Memory B cell (primary cell): ENCODE measurements around the gene C5.

Experiments
- ATAC-seq: fragments of 150-1000 bp; cut with Tn5 transposase; 2 replicates; pipeline ENCODE4 v1.10.0; 2021; ENCODE audit warnings: low read depth, mild to moderate bottlenecking, moderate library complexity
- DNase-seq, 2 donors: peaks; one replicate each; pipeline ENCODE4 v3.0.0; 2022; ENCODE audit warnings: low spot score in 2 of 2
- H3K27ac Mint-ChIP-seq: one replicate; pipeline ENCODE4 v1.8.0; 2022; ENCODE audit warnings: mild to moderate bottlenecking, moderate library complexity, mixed read lengths
- H3K27me3 Mint-ChIP-seq: one replicate; pipeline ENCODE4 v1.8.0; 2022; ENCODE audit warnings: mixed read lengths
- H3K36me3 Mint-ChIP-seq: one replicate; pipeline ENCODE4 v1.8.0; 2022; ENCODE audit warnings: mild to moderate bottlenecking, mixed read lengths
- H3K4me1 Mint-ChIP-seq: one replicate; pipeline ENCODE4 v1.8.0; 2022; ENCODE audit warnings: mixed read lengths
- H3K4me3 Mint-ChIP-seq: one replicate; pipeline ENCODE4 v1.8.0; 2022; ENCODE audit warnings: mild to moderate bottlenecking, moderate library complexity, mixed read lengths
- H3K9me3 Mint-ChIP-seq: one replicate; pipeline ENCODE4 v1.8.0; 2022; ENCODE audit warnings: mixed read lengths

C5 gene

DNA sequence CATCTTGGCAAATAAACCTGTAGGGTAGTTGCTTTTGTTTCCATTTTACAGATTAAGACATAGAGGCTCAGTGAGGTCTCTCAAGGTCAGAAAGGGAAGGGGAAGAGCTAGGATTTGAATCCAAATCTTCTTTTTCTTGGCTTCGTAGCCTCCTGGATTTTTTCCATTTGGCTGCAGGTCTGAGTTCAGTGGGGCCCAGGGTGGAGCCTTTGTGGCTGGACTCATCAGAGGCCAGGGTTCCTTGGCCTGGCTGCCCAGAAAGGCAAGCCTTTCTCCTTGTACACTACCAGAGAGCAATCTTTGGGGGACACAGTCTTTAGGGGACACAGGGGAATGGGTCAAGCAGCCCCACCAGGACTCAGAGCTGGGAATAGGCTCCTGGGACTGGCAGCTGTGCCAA lies 112.9 kb downstream of the C5 start:
- H3K27me3 Mint-ChIP-seq, result peaks cover 4% of the 10 kb centered on the region
- DNase-seq (no peak), ATAC-seq (no peak)
- H3K27ac Mint-ChIP-seq, result no peak overlapping the region
- H3K4me1 Mint-ChIP-seq, result peaks cover 32% of the 10 kb centered on the region
- H3K36me3 Mint-ChIP-seq, result no peaks in the 10 kb centered on the region
- H3K4me3 Mint-ChIP-seq, result no peak overlapping the region
- no peaks in the 10 kb centered on the region for H3K9me3 Mint-ChIP-seq

DNA sequence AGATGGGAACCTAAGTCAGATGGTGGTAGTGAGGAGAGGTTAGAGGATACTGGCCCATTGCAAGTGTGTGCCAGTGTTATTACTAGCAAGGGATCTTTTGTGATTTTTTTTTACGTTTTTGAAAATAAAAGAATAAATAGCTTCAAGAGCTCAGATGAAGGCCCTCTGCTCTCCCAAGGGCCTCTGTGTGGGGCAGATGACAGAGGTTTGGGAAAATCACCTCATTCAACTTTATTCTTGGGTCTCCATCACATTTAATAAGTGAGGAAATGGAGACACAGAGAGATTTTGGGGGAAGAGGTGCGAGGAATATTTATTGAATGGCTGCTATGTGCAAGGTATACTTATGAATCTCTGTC lies 113.3 kb downstream of the C5 start:
- Mint-ChIP-seq H3K4me3 (no peak overlapping the region), H3K27ac (peak overlapping the region; percentile 72), H3K27me3 (peaks cover 4% of the 10 kb centered on the region)

DNA sequence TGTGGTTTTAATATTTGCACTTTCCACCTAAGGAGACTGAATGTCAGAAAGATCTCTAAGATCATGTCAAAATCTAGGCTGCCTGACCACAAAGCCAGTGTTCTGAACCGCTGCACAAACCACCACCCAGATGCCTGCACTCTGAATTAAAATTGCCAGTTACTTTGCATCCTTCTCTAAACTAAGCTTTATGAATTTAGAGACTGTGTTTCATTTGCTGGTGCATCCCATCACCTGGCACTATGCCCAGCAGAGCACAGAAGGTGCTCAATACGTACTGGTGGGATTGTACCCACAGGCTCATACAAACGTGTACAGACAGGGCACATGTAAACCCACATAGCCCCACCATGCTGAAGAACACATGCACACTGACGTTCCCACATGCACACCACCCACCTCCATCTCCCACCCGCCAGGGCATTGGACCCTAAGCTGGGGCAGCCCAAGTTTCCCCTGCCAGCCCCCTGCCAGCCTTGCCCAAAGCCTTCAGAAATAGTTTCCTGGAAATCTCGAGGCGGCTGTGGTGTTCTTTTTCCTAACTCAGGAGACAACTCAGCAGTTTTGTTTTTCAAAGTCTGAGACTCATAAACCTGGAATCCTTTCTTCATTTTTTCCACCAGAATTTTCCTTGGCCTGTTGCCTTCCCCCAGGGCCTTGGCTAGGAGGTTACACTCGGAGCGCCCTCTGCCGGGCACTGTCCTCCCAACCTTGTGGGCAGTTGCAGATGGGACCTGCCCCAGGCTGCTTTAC lies 113.9 kb downstream of the C5 start:
- H3K36me3 Mint-ChIP-seq, result no peaks in the 10 kb centered on the region
- H3K27me3 Mint-ChIP-seq, result peaks cover 2% of the 10 kb centered on the region
- H3K9me3 Mint-ChIP-seq, result no peaks in the 10 kb centered on the region
- peak overlapping the region; percentile 44 for H3K4me3 Mint-ChIP-seq
- H3K27ac Mint-ChIP-seq, result peak overlapping the region; percentile 72
- DNase-seq, result peak; percentile 78 to 79
- H3K4me1 Mint-ChIP-seq, result peaks cover 35% of the 10 kb centered on the region
- ATAC-seq, result peak; percentile 57

More for the DNA sequence above, 113.3 kb downstream of the C5 start:
- Mint-ChIP-seq H3K4me1 (peaks cover 34% of the 10 kb centered on the region), H3K36me3 (no peaks in the 10 kb centered on the region), H3K9me3 (no peaks in the 10 kb centered on the region)
- no peak for ATAC-seq
- DNase-seq, result no peak

DNA sequence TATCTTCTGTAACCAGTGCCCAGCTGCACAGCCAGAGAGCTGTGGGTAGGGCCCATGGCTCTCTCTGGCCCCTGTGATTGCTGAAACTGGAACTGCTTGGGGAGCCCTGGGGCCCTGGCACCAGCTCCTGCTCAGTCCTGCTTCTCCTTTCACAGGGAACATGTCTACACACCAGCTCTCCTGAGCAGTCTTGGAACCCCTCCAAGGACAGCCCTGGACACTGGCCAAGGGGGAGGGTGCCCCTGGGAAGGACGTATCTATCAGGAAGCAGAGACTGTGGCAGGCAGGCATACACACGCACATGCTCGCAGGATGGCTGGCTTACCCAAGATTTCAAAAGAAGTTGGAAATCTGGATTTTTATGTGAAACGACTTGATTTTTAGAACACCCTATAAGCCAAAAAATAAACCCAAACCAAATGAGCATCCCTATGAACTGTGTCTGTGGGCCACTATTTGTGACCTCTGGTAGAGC lies 114.7 kb downstream of the C5 start:
- Mint-ChIP-seq H3K4me3 (peak overlapping the region; percentile 30), H3K36me3 (no peaks in the 10 kb centered on the region), H3K27me3 (no peaks in the 10 kb centered on the region), H3K4me1 (peaks cover 35% of the 10 kb centered on the region), H3K27ac (peak overlapping the region; percentile 72), H3K9me3 (no peaks in the 10 kb centered on the region)
- DNase-seq (no peak), ATAC-seq (no peak)

DNA sequence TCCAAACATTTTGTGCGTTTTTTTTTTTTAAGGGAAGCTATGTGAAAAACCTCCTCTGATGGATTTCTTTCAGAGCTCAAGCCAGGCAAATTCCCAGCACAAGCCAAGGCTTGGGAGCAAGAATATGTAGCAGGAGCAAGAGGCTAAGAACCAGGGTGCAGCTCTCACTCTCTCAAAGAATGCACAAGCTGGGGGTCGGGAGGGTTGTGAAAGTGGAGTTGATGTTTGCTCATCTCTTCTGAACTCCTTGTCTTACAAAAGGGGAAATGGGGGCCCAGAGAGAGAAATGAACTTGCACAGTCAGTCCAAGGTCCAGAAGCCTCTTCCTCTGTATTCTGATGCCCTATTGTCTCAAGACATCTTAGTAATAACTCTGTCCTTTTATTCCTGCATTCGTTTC lies 115.8 kb downstream of the C5 start:
- no peaks in the 10 kb centered on the region for H3K9me3 Mint-ChIP-seq
- peaks cover 38% of the 10 kb centered on the region for H3K4me1 Mint-ChIP-seq
- DNase-seq (no peak), ATAC-seq (no peak)
- no peak overlapping the region for H3K27ac Mint-ChIP-seq
- H3K4me3 Mint-ChIP-seq, result peak overlapping the region; percentile 1
- no peaks in the 10 kb centered on the region for H3K36me3 Mint-ChIP-seq
- no peaks in the 10 kb centered on the region for H3K27me3 Mint-ChIP-seq

DNA sequence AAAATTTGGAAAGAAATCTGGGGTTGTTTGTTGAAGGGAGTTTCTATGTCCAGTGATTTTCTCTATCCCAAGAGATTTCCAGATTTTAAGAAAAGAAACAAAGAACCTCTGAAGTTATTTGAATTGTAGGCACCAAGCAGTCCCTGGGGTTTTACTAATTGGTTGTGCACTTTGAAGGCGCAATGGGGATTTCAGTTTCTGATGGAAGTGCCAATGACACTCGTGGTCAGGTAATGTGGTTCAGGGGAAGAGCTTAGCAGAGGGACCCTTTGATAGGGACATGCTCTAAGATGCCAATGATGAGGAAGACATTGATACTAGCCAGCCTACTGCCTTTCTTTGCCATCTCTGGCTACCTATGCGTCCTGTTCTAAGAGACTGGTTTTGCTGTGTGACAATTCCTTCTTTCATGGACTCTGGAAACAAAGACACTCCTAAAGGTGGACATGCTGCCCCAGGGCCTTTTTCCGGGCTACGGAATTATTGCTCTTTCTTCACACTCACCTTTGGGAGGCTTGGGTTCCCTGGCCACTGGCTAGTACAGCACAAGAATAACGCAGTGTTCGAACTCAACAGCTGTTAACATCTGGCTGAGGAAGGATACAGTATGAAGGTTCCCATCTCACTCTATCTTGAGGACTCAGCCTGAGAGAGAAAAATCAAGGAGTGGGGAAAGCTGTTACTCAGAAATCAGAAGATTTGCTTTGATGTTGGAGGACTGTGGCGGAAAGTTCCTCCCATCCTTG lies 116.6 kb downstream of the C5 start:
- Mint-ChIP-seq H3K36me3 (no peaks in the 10 kb centered on the region), H3K4me3 (no peak overlapping the region), H3K27ac (peak overlapping the region; percentile 96), H3K9me3 (no peaks in the 10 kb centered on the region), H3K4me1 (peaks cover 39% of the 10 kb centered on the region), H3K27me3 (no peaks in the 10 kb centered on the region)
- DNase-seq, result no peak
- ATAC-seq, result no peak

DNA sequence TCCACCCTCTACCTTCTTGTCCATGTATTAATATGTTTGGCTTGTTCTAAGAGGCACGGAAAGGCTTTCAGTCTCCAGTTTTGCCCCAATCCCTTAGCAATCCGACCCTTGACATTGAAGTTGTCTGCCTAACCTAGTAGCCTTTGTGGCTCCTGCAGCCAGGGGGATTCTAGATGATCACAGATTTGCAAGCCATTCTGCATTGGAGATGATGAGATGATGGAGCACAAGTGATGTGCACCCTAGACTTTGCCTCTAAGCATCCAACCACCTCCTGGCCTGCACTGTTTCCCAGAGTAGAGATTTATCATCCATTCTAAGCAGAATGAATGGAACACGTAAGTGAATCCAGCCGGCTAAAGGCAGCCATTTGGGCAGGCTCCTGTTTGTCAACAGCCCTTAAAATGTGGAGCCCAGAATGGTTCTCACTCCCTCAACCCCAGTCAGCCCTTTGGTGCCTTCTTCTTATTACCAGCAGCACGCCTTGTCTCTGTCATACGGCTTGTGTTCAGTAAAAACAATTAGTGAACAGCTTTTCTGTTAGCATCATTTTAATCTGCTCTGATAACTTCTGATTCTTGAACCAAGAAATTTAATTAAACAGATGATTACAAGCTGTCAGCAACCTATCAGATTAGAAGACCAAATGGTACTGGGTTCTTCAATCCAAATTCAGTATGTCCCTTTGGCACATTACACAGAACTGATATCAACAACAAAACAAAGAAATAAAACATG lies 117.8 kb downstream of the C5 start:
- no peaks in the 10 kb centered on the region for H3K9me3 Mint-ChIP-seq
- H3K27me3 Mint-ChIP-seq, result no peaks in the 10 kb centered on the region
- H3K4me3 Mint-ChIP-seq, result peak overlapping the region; percentile 3
- peak overlapping the region; percentile 96 for H3K27ac Mint-ChIP-seq
- ATAC-seq (no peak), DNase-seq (no peak)
- no peaks in the 10 kb centered on the region for H3K36me3 Mint-ChIP-seq
- peaks cover 48% of the 10 kb centered on the region for H3K4me1 Mint-ChIP-seq

DNA sequence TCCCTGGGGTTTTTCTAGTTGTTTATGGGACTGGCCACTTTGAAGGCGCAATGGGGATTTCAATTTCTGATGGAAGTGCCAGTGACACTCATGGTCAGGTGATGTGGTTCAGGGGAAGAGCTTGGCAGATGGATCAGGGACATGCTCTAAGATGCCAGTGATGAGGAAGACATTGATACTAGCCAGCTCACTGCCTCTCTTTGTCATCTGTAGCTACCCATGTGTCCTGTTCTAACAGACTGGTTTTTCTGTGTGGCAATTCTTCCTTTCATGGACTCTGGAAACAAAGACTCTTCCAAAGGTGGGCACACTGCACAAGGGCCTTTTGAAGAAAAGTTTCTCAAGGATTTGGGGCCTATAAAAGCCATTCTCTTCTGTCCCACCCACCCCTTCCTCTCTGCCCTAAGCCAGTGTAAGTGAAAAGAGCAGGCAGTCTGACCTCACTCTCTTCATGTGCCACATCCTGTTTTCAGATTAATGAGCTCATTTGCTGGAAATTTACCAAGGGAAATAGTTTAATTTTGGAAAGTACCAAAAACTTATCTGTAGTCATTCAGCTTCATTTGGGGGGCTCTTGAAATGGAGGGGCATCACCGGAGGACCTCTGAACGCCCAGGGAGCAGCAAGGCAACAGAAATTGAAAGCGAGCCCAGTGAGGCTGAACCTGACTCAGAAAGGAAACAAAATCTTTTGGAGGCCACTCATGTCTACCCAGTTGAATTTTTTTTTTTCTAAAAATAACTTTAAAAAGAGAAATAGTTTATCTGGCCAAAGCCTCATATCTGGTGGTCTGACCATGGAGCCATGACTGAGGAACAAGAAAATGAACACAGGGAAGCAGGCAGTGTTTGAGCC lies 118.6 kb downstream of the C5 start:
- H3K4me1 Mint-ChIP-seq, result peaks cover 54% of the 10 kb centered on the region
- H3K36me3 Mint-ChIP-seq, result no peaks in the 10 kb centered on the region
- ATAC-seq (peak; percentile 69), DNase-seq (peak; percentile 53 to 72)
- H3K27ac Mint-ChIP-seq, result peak overlapping the region; percentile 96
- peak overlapping the region; percentile 58 for H3K4me3 Mint-ChIP-seq
- no peaks in the 10 kb centered on the region for H3K27me3 Mint-ChIP-seq
- H3K9me3 Mint-ChIP-seq, result no peaks in the 10 kb centered on the region

DNA sequence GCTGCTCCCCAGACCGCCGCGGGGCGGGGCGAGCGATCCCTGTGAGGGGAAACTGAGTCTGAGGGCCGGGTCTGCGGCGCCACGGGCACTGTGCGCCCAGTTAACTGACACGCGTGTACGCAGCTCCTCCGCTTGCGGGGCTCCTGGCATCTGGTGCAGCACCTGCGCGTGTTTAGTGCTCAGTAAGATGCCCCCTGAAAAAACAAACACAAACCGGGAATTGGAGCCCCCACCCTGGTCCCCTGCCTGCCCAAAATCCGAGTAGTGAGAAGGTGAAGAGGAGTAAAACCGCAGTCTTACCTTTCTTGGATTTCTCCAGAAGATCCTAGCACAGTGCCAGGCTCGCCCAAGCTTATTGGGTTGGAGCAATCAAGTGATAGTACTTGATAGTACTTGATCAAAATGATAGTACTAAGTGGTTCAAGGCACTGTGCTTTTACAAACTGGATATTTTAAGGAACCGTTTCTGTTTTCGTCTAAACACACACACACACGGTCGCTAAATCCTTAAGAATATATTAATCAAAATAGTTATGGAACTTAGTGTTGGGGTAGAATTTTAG lies 120.8 kb downstream of the C5 start:
- Mint-ChIP-seq H3K36me3 (peaks cover 2% of the 10 kb centered on the region), H3K4me1 (peaks cover 48% of the 10 kb centered on the region), H3K4me3 (peak overlapping the region; percentile 66), H3K27ac (peak overlapping the region; percentile 96), H3K9me3 (no peaks in the 10 kb centered on the region), H3K27me3 (no peaks in the 10 kb centered on the region)
- DNase-seq, result no peak
- ATAC-seq, result no peak

DNA sequence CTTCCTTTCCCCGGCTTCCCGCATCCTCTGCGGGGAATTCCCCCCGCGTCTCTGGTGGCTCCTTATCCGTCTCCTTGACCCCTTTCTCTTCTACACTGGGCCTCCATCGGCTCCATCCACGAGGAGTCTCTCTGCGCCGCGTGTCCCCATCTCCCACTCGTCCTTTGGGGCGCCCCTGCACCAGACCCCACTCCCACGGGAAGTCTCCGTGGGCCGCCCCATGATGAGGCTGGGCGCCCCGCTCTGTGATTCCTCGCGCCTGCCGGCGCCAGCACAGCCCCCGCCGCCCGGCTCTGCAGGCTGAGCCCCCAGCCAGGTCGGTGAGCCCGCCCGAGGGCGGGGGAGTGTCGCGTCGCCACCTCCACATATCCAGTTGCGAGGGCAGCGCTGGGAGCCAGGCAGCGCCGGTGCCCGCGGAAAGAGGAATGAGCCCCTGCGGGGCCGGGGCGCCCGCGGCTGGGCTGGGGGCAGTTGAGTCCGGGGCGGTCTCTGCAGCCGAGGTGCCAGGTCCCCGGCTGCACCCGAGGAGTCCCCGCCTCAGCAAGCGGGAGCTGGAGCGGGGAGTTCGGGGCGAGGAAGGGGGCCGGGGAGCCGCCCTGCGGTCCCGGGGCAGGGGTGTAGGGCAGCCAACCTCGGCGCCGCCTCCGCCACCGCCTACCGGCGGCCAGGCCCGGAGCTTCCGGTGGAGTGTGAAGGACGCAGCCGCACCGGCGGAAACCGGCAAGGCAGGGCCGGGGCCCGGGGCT lies 121.4 kb downstream of the C5 start:
- Mint-ChIP-seq H3K4me3 (peak overlapping the region; percentile 82), H3K36me3 (peaks cover 2% of the 10 kb centered on the region), H3K4me1 (peaks cover 48% of the 10 kb centered on the region), H3K9me3 (no peaks in the 10 kb centered on the region), H3K27me3 (no peaks in the 10 kb centered on the region), H3K27ac (peak overlapping the region; percentile 96)
- peak; percentile 52 to 72 for DNase-seq
- peak; percentile 39 for ATAC-seq

DNA sequence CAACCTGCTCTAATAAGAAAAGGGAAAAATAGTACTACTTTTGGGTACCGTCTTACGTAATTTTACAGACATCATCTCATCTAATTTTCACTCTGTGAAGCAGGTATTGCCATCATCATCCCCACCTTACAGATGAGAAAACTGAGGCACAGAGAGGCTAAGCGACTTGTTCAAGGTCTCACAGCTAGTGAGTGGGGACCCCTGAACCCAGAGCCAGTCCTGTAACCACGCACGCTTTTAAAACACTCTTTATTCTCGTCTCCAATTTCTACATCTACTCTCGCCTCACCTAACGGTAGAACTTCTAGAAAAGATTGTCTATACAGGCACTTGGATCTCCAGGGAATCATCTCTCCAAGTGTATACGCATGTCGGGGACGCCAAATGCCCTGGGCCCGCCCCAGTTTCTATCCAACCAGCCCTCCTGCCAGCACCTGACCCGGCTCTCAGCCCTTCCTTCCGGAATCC lies 122.0 kb downstream of the C5 start:
- DNase-seq, result no peak
- Mint-ChIP-seq H3K9me3 (no peaks in the 10 kb centered on the region), H3K27ac (peak overlapping the region; percentile 96), H3K27me3 (no peaks in the 10 kb centered on the region), H3K4me3 (peak overlapping the region; percentile 82), H3K4me1 (peaks cover 47% of the 10 kb centered on the region), H3K36me3 (peaks cover 2% of the 10 kb centered on the region)
- no peak for ATAC-seq

DNA sequence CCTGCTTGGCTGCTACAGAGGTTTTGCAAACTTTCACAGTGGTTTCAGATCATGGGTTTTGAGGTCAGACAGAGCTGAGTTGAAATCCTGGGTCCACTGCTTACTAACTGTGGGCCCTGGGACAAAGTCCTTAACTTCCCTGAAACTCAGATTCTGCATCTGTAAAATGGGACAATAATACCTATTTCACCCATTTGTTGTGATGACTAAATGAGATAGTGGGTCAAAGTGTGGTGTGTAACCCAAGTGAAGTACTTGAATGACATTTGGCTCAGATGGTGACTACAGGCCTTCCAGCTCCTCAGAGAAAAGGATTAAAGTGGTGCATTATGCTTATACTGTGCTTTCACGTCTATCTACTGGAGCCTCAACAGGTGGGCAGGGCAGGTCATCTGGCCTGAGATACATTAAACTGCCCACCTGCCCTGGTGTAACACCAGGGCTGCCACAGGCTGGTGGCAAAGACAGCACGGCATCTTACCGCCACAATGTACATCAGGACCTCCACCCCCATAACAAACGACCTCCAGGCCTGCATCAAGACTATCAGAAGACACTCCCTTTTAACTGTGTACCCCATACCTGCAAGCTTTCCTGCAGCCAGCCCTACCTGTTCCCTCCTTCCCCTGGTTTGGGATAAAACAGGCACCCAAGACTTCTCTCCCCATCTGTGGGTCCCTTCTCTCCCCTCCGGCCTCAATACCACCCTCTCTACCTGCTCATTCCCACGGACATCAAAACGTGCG lies 122.6 kb downstream of the C5 start:
- Mint-ChIP-seq H3K4me3 (peak overlapping the region; percentile 82), H3K9me3 (no peaks in the 10 kb centered on the region), H3K27me3 (no peaks in the 10 kb centered on the region), H3K4me1 (peaks cover 47% of the 10 kb centered on the region), H3K36me3 (peaks cover 2% of the 10 kb centered on the region), H3K27ac (peak overlapping the region; percentile 96)
- DNase-seq, result no peak
- no peak for ATAC-seq
